ENCODE data around the gene TNIK. TPM values are rescaled to one million over a fixed set of nuclear protein-coding genes. Genes with fewer than 3 reads are reported as not detected.
A peak's percentile ranks its signal among the peaks of the same experiment; 100 is the strongest.

The TNIK gene
- total and polyA plus RNA-seq, 2 of the 4 experiments (the other 2 are of a cell fraction), result 3.4 to 6.3 TPM

- H2BK120ac ChIP-seq (ENCODE audit: low read depth, low read length), result no peak overlapping the region
- TF ChIP-seq CEBPB (IDR thresholded peaks at IDR 0.05; ENCODE audit: low read depth, low read length) (peak; percentile 58; the same call in 1 of the 2 replicates), MAFK (IDR thresholded peaks at IDR 0.05; ENCODE audit: low read depth, low read length) (no peak)
- no peaks in the 10 kb centered on the region for H3K9me1 ChIP-seq (ENCODE audit: insufficient read depth, low read length)
- H2BK5ac ChIP-seq (ENCODE audit: low read depth, low read length, poor library complexity, severe bottlenecking), result no peak overlapping the region
- BruUV-seq (replicated peaks), result no TSS peak
- H4K91ac ChIP-seq (ENCODE audit: insufficient read depth, low read depth, low read length), result no peak overlapping the region
- CTCF ChIA-PET, result no interaction called here
- no peak overlapping the region for H2AFZ ChIP-seq (replicated peaks; ENCODE audit: low read length, poor library complexity)
- H2AK9ac ChIP-seq (replicated peaks; ENCODE audit: low read depth, low read length, poor library complexity), result no peak overlapping the region
- no peaks in the 10 kb centered on the region for H3K9me3 ChIP-seq (ENCODE audit: control insufficient read depth, insufficient read depth, low read length)
- peak; percentile 42 for DNase-seq
- H2BK15ac ChIP-seq (ENCODE audit: low read depth, low read length), result no peak overlapping the region
- no peak overlapping the region for H3K4me3 ChIP-seq (ENCODE audit: insufficient read depth, low read depth, low read length)
- peaks cover 2% of the 10 kb centered on the region for H3K27me3 ChIP-seq (ENCODE audit: control insufficient read depth, insufficient read depth, low read length)
- no peak overlapping the region for H3K18ac ChIP-seq (ENCODE audit: low read depth, low read length)
- H3K9ac ChIP-seq (ENCODE audit: low read depth, low read length), result no peak overlapping the region
- no peak overlapping the region for H3K4me2 ChIP-seq (ENCODE audit: low read depth, low read length)
- no peak overlapping the region for H3K27ac ChIP-seq (ENCODE audit: insufficient read depth, low read length)
- no peak for ATAC-seq (ENCODE audit: low read depth)
- in situ Hi-C loops (cut with MboI; ENCODE audit: low sequenced_read_pairs), result no loop called here
- H3K14ac ChIP-seq (replicated peaks; ENCODE audit: low read depth, low read length), result no peak overlapping the region
- H3K23ac ChIP-seq (ENCODE audit: low read depth, low read length), result no peak overlapping the region
- H2AK5ac ChIP-seq (ENCODE audit: low read depth, low read length), result no peak overlapping the region
- H3K36me3 ChIP-seq (ENCODE audit: control insufficient read depth, insufficient read depth, low read length), result no peaks in the 10 kb centered on the region
- H3K4me1 ChIP-seq (ENCODE audit: control insufficient read depth, insufficient read depth, low read length), result no peaks in the 10 kb centered on the region
- no peak overlapping the region for H3K4ac ChIP-seq (ENCODE audit: low read depth, low read length)
- no peak overlapping the region for H4K5ac ChIP-seq (ENCODE audit: low read depth, low read length)
- H4K20me1 ChIP-seq (ENCODE audit: insufficient read depth, low read length), result no peaks in the 10 kb centered on the region
- no CpG with 5 or more reads among the region's 5 CpGs for WGBS, 2 experiments (ENCODE audit: extremely low coverage in 2 of 2, insufficient read length in 1 of 2)
- no peak overlapping the region for H4K8ac ChIP-seq (ENCODE audit: low read depth in 2 of 2, low read length in 2 of 2)
- dilution Hi-C loops (cut with HindIII; ENCODE audit: low sequenced_read_pairs, unreplicated experiment), result no loop called here
- intact Hi-C loops (cut with micrococcal nuclease), result no loop called here
- POLR2A ChIA-PET (ENCODE audit: unreplicated experiment), result no interaction called here
- no peak overlapping the region for H2BK20ac ChIP-seq (ENCODE audit: low read depth, low read length)
- H3K56ac ChIP-seq (ENCODE audit: extremely low read depth, insufficient read depth, low read length), result no peak overlapping the region
- no peaks in the 10 kb centered on the region for H3K79me1 ChIP-seq (ENCODE audit: low read depth in 1 of 2, low read length in 2 of 2)
These were observed 46.6 kb upstream of the TNIK start for GRCh38 chr3:171506743-171507319.

Measured in IMR-90 (cell line).